Bronchial epithelial cell (primary cell): Measurements from ENCODE around the gene UXS1. TPM values are rescaled to one million over a fixed set of nuclear protein-coding genes. Genes with fewer than 3 reads are reported as not detected.
A peak's percentile ranks its signal among the peaks of the same experiment; 100 is the strongest.

Experiments used
- DNase-seq: peaks from one replicate; pipeline ENCODE4 v3.0.0-alpha.2; 2010; ENCODE audit warnings: low read depth
- FAIRE-seq: peaks from 2 replicates; lab custom pipeline; 2011; peaks lifted over from hg19 to GRCh38; lab: Jason Lieb, UNC
- H3K27me3 ChIP-seq: 2 replicates; pipeline ENCODE4 v1.5.1; 2011; ENCODE audit warnings: low read length; ENCODE audit not compliant: control insufficient read depth, insufficient read depth
- H3K36me3 ChIP-seq: 2 replicates; pipeline ENCODE4 v1.5.1; 2011; ENCODE audit warnings: low read length; ENCODE audit not compliant: control insufficient read depth, insufficient read depth
- H3K4me3 ChIP-seq: 2 replicates; pipeline ENCODE4 v1.5.1; 2011; ENCODE audit warnings: mild to moderate bottlenecking, low read depth, low read length, control low read depth
- total RNA-seq: library from RNA; depleted of rRNA; stranded (reverse); fragments of >200 nt; gene quantifications from 2 replicates; pipeline ENCODE4 v1.2.1, GENCODE V29; 2014
- TF ChIP-seq, protein P1 (sequence below): IDR thresholded peaks from 2 replicates; pipeline ENCODE4 v1.5.1; 2011; ENCODE audit warnings: mild to moderate bottlenecking, moderate library complexity, low read length, control low read depth, inconsistent platforms; ENCODE audit not compliant: insufficient read depth, severe bottlenecking

Gene UXS1
- total RNA-seq, 1 donor from 2014 or later, result 41.6 TPM

DNA sequence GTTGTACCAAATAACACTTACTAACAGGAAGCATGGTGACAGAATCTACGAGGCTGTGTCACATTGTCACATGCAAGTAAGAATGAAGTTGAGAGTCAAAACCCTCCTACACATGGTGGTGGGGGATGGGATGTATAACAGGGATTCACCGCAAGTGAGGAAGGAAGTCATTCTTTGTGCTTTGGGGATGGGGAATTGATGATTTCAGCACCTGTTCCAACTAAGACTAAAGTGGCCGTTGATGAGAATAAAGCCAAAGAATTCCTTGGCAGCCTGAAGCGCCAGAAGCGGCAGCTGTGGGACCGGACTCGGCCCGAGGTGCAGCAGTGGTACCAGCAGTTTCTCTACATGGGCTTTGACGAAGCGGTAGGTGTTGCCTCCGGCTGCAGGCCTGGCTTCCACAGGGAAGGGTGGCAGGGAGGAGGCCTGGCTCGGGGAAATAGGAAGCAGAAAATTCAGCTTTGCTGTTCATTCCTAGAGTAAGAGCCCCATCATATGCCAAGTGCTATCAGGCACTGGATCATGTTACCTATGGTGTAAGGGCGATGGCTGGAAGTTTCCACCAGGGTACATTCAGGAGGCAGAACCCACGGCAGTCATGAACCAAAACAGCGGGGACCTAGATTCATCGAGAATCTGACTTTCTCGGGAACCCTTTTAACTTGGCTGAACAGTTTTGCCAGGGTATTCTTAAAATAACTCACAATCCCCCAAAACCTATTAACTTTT is 120.3 kb downstream of the UXS1 start:
- H3K36me3 ChIP-seq, result no peaks in the 10 kb centered on the region
- TF ChIP-seq, protein P1, sequence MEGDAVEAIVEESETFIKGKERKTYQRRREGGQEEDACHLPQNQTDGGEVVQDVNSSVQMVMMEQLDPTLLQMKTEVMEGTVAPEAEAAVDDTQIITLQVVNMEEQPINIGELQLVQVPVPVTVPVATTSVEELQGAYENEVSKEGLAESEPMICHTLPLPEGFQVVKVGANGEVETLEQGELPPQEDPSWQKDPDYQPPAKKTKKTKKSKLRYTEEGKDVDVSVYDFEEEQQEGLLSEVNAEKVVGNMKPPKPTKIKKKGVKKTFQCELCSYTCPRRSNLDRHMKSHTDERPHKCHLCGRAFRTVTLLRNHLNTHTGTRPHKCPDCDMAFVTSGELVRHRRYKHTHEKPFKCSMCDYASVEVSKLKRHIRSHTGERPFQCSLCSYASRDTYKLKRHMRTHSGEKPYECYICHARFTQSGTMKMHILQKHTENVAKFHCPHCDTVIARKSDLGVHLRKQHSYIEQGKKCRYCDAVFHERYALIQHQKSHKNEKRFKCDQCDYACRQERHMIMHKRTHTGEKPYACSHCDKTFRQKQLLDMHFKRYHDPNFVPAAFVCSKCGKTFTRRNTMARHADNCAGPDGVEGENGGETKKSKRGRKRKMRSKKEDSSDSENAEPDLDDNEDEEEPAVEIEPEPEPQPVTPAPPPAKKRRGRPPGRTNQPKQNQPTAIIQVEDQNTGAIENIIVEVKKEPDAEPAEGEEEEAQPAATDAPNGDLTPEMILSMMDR, result no peak
- no peak for DNase-seq
- no peaks in the 10 kb centered on the region for H3K27me3 ChIP-seq
- H3K4me3 ChIP-seq, result no peak overlapping the region
- FAIRE-seq, result peak; percentile 52

DNA sequence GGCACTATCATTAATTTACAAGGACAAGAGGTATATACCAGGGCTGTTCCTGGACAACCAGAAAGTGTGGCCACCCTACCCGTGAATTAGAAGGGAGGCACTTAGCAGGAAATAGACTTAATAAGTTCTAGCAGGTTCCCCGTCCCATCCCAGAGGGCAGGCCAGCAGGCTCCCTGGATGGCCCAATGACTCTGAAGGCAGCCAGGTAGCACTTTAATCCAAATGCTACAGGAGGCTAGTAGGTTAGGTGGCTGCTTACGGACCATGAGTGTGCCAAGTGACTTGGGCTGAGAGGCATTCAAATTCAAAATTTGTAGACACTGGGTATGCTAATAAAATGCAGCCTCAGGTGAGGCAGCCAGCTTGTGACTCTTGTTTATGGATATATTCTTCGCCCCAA is 123.9 kb downstream of the UXS1 start:
- no peak for FAIRE-seq

DNA sequence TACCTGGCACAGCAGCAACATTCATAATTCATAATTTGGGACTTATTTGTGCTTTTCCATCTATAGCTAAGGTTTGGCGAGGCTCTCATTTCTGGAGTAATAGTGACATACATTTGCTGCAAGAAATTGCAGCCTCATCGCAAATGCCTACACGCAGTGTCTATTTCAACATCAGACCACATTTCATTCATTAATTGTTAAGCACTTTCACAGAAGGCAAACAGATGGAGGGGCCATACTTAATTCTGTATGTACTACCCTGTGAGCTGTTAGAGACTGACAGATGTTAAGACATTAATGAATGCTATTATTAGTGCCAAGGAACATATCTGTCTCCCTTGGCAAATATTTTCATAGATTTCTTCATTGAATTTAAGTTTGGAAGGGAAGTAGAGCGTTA is 125.7 kb downstream of the UXS1 start:
- TF ChIP-seq, protein P1, result no peak
- FAIRE-seq (no peak), DNase-seq (no peak)
- Histone ChIP-seq H3K4me3 (no peak overlapping the region), H3K27me3 (peaks cover 16% of the 10 kb centered on the region), H3K36me3 (no peaks in the 10 kb centered on the region)

More for the DNA sequence above, 123.9 kb downstream of the UXS1 start:
- DNase-seq, result no peak
- peaks cover 12% of the 10 kb centered on the region for H3K27me3 ChIP-seq
- H3K4me3 ChIP-seq, result no peak overlapping the region
- TF ChIP-seq, protein P1, result no peak
- no peaks in the 10 kb centered on the region for H3K36me3 ChIP-seq

DNA sequence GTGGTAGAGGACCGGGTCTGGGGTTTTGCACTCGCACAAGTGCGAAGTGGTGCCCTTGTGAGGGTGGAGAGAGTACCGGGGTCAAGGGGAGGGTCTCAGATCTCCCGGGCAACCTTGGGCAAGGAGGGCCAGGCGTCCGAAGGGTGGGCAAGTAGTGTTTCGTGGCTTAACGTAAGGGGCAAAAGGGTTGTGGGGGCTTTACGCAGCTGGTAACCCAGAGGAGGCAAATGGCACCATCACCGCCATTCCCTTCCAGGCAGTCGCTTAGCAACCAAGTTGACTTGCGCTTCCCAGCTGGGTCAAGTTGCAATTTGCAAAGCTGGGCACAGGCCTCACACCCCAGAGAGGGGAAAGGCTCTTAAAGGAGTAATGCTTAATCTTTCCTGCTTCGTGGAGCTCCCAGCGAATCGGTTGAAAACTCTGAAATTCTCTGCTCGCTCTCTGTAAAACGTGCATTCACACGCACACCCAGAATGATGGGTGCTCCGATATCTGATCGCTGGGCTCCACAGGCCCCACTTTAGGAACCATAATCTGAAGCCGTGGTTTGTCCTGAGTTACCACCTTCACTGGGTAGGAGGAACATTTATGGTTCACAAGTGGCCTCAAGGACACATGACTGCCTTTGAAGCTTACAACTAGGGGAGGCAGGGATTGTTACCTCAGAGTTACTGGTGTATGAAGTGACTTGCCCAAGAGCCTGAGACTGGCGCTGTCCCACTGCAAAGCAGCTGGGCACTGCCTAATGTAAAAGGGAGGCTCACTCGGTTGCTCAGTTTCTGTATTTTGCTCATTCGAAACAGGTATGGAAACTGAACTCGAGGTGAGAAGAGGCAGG is 127.9 kb downstream of the UXS1 start:
- FAIRE-seq, result no peak
- H3K4me3 ChIP-seq, result no peak overlapping the region

DNA sequence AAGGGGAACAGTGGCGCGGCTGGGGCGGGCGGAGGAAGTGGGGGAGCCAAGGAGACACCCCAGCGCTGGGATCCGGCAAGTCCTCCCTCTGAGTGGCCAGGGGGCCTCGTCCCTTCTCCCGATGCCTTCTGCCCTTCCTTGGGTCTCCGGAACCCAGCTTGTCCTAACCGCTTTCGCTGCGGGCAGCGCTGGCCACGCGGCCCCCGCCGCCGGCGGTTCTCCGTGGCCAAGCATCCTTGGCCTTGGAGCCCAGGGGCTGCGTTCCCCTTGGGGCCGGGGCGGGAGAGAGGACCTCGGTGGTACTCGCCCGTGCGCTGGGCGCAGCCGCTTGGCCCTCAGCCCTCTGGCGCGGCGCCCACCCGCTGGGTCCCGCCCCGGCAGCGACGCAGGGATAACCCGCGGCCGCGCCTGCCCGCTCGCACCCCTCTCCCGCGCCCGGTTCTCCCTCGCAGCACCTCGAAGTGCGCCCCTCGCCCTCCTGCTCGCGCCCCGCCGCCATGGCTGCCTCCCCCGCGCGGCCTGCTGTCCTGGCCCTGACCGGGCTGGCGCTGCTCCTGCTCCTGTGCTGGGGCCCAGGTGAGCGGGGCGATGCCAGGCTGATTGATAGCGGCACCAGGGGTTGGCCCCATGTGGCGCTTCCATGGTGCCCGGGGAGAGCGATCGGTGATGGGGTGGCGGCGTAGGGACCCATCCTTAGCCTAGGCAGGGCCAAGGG is 128.7 kb downstream of the UXS1 start:
- TF ChIP-seq, protein P1, result no peak

More for the DNA sequence above, 127.9 kb downstream of the UXS1 start:
- Histone ChIP-seq H3K27me3 (peaks cover 16% of the 10 kb centered on the region), H3K36me3 (no peaks in the 10 kb centered on the region)
- no peak for DNase-seq
- TF ChIP-seq, protein P1, result no peak

More for the DNA sequence above, 128.7 kb downstream of the UXS1 start:
- Histone ChIP-seq H3K27me3 (peaks cover 16% of the 10 kb centered on the region), H3K36me3 (no peaks in the 10 kb centered on the region), H3K4me3 (no peak overlapping the region)
- FAIRE-seq (no peak), DNase-seq (no peak)
